GM12878 (cell line): ENCODE data around the gene TUT4. TPM values are rescaled to one million over a fixed set of nuclear protein-coding genes. Genes with fewer than 3 reads are reported as not detected.

Experiments
- ATAC-seq: fragments of 200-7000 bp; cut with Tn5 transposase; 3 replicates; pipeline ENCODE4 v1.9.1; 2020; ENCODE audit warnings: mild to moderate bottlenecking, moderate library complexity
- BruUV-seq: library from RNA; stranded (reverse); fragments of 400-500 nt; replicated peaks from 2 replicates; lab custom pipeline; 2021; lab: Mats Ljungman, UMichigan
- CTCF ChIA-PET: fragments of 300-600 bp; sonication (Branson Sonifier 250); formaldehyde crosslinking; extraction: SDS; loops from one replicate; lab custom pipeline; 2021; ENCODE audit warnings: inconsistent platforms; lab: Yijun Ruan, JAX
- POLR2A ChIA-PET: fragments of 350-600 bp; formaldehyde crosslinking; extraction: SDS; loops from one replicate; lab custom pipeline; 2021; ENCODE audit warnings: inconsistent platforms; lab: Charles Lee
- RAD21 ChIA-PET: fragments of 300-600 bp; sonication (Branson Sonifier 250); formaldehyde crosslinking; loops from one replicate; lab custom pipeline; 2023; ENCODE audit warnings: antibody characterized with exemption; ENCODE audit not compliant: unreplicated experiment; lab: Charles Lee
- SMC1A ChIA-PET: fragments of 300-600 bp; sonication (Branson Sonifier 250); formaldehyde crosslinking; loops from one replicate; lab custom pipeline; 2023; ENCODE audit not compliant: unreplicated experiment, uncharacterized antibody; lab: Charles Lee
- DNase-seq: peaks from one replicate; pipeline ENCODE4 v3.0.0-alpha.2; 2011; ENCODE audit warnings: low read depth, low spot score
- FAIRE-seq: peaks from 3 replicates; lab custom pipeline; 2011; peaks lifted over from hg19 to GRCh38; lab: Jason Lieb, UNC
- H2AFZ ChIP-seq: 2 replicates; pipeline ENCODE4 v1.6.0; 2011; ENCODE audit warnings: low read depth, low read length, control low read depth; ENCODE audit not compliant: control insufficient read depth
- H3K27ac ChIP-seq: 2 replicates; pipeline ENCODE4 v1.5.1; 2011; ENCODE audit warnings: control low read depth; ENCODE audit not compliant: control insufficient read depth, insufficient read depth
- H3K27me3 ChIP-seq, 2 experiments: replicated peaks in 1 of 2; 2 replicates each; pipeline versions ENCODE4 v1.6.0 to v1.6.1; 2011; ENCODE audit warnings: low read length in 1 of 2; ENCODE audit not compliant: control insufficient read depth in 2 of 2, insufficient read depth in 2 of 2
- H3K36me3 ChIP-seq, 2 experiments: 2 replicates each; pipeline ENCODE4 v1.5.1; 2011; ENCODE audit warnings: low read length in 1 of 2; ENCODE audit not compliant: control insufficient read depth in 2 of 2, insufficient read depth in 2 of 2
- H3K4me1 ChIP-seq: 2 replicates; pipeline ENCODE4 v1.6.1; 2011; ENCODE audit warnings: mild to moderate bottlenecking, low read length, moderate library complexity, mixed read lengths; ENCODE audit not compliant: control insufficient read depth, insufficient read depth
- H3K4me2 ChIP-seq: 2 replicates; pipeline ENCODE4 v1.6.0; 2011; ENCODE audit warnings: control low read depth; ENCODE audit not compliant: control insufficient read depth, insufficient read depth
- H3K4me3 ChIP-seq: fragments of 200-600 bp; sonication (generic); 2 replicates; pipeline ENCODE4 v1.5.1; 2016
- H3K79me2 ChIP-seq: 2 replicates; pipeline ENCODE4 v1.6.0; 2011; ENCODE audit warnings: low read length; ENCODE audit not compliant: control insufficient read depth, insufficient read depth
- H3K9ac ChIP-seq: 2 replicates; pipeline ENCODE4 v1.8.0; 2011; ENCODE audit warnings: low read length, control low read depth, mixed read lengths; ENCODE audit not compliant: control insufficient read depth, insufficient read depth
- H3K9me3 ChIP-seq: replicated peaks from 3 replicates; pipeline ENCODE4 v1.5.1; 2011; ENCODE audit warnings: mild to moderate bottlenecking, low read length; ENCODE audit not compliant: control insufficient read depth, insufficient read depth
- H4K20me1 ChIP-seq: 2 replicates; pipeline ENCODE4 v1.6.0; 2011; ENCODE audit not compliant: control insufficient read depth, insufficient read depth
- ATF7 ChIP-seq: fragments of 450-650 bp; IDR thresholded peaks from 2 replicates; pipeline ENCODE4 v1.6.1; 2016; ENCODE audit warnings: low read depth, mild to moderate bottlenecking
- BMI1 ChIP-seq: fragments of 450-650 bp; IDR thresholded peaks from 2 replicates; pipeline ENCODE4 v1.6.1; 2016; ENCODE audit warnings: mild to moderate bottlenecking, moderate library complexity, borderline replicate concordance
- BRCA1 ChIP-seq: IDR thresholded peaks from 2 replicates; pipeline ENCODE4 v1.6.1; 2011; ENCODE audit warnings: low read depth, low read length, improper control_type of control experiment
- LARP7 ChIP-seq: fragments of 450-650 bp; IDR thresholded peaks from 2 replicates; pipeline ENCODE4 v1.6.1; 2017; ENCODE audit warnings: mild to moderate bottlenecking
- MEF2A ChIP-seq: IDR thresholded peaks from 2 replicates; pipeline ENCODE4 v1.6.1; 2011; ENCODE audit warnings: low read depth, mild to moderate bottlenecking, low read length, moderate library complexity; ENCODE audit not compliant: insufficient read depth
- MTA2 ChIP-seq: fragments of 450-650 bp; IDR thresholded peaks from 2 replicates; pipeline ENCODE4 v1.6.1; 2016; ENCODE audit warnings: low read depth, mild to moderate bottlenecking, moderate library complexity
- NBN ChIP-seq: fragments of 450-650 bp; IDR thresholded peaks from 2 replicates; pipeline ENCODE4 v1.6.1; 2016
- NFYB ChIP-seq: IDR thresholded peaks from 2 replicates; pipeline ENCODE4 v1.6.1; 2011; ENCODE audit warnings: low read depth, mild to moderate bottlenecking, low read length, improper control_type of control experiment, moderate library complexity; ENCODE audit not compliant: insufficient read depth
- NRF1 ChIP-seq: conservative IDR thresholded peaks from 2 replicates; pipeline ENCODE4 v1.6.1; 2011; ENCODE audit warnings: mild to moderate bottlenecking, low read depth, low read length, improper control_type of control experiment
- PAX5 ChIP-seq: IDR thresholded peaks from 2 replicates; pipeline ENCODE4 v1.6.1; 2011; ENCODE audit warnings: low read depth, low read length, borderline replicate concordance
- ZNF592 ChIP-seq: fragments of 450-650 bp; IDR thresholded peaks from 2 replicates; pipeline ENCODE4 v1.6.1; 2017; ENCODE audit warnings: mild to moderate bottlenecking, moderate library complexity
- WGBS: methylation state at CpG from one replicate; pipeline ENCODE4 v1.1.6; 2016; ENCODE audit warnings: low lambda C conversion rate; ENCODE audit not compliant: insufficient replicate concordance, insufficient coverage; ENCODE audit errors: missing lambda C conversion rate; 5-methylcytosine and 5-hydroxymethylcytosine counted together
- in situ Hi-C: fragments of 300-500 bp; cut with MboI; formaldehyde crosslinking; loops from 9 replicates; pipeline ENCODE4 v1.14.3; 2018; ENCODE audit warnings: mixed read lengths
- intact Hi-C: fragments of 100-400 bp; cut with micrococcal nuclease; formaldehyde crosslinking; loops from one replicate; pipeline ENCODE4 v1.14.2; 2022; ENCODE audit not compliant: unreplicated experiment
- polyA plus RNA-seq, 11 experiments: library from polyadenylated mRNA; depleted of rRNA in 4 of 11; unstranded in 6 of 11; stranded (reverse) in 5 of 11; fragments of >200 nt; fragmentation: Nextera tagmentation in 4 of 11; fragmentation: Illumina TruSeq in 1 of 11; extraction: Ambion mirVana in 4 of 11; extraction: Trizol in 1 of 11; gene quantifications; 1 replicate in 1 of 11; 2 replicates in 10 of 11; pipeline versions ENCODE4 v1.2.1 to v1.2.3, GENCODE V29; 2011 to 2016; ENCODE audit warnings: inconsistent platforms in 2 of 11, missing spikeins in 2 of 11, low read depth in 1 of 11
- total RNA-seq, 4 experiments: library from RNA; depleted of rRNA in 3 of 4; stranded (reverse); fragments of >200 nt in 3 of 4; fragmentation: Illumina TruSeq in 1 of 4; extraction: Trizol in 1 of 4; gene quantifications; 2 replicates each; pipeline versions ENCODE4 v1.2.1 to v1.2.3, GENCODE V29; 2013 to 2021
- TF ChIP-seq, protein P1 (sequence below): IDR thresholded peaks from 2 replicates; pipeline ENCODE4 v1.6.1; 2011; ENCODE audit warnings: low read depth, mild to moderate bottlenecking, low read length, moderate library complexity, borderline replicate concordance; ENCODE audit errors: extremely low read depth
- TF ChIP-seq, protein P2 (sequence below): IDR thresholded peaks from 2 replicates; pipeline ENCODE4 v1.6.1; 2012; ENCODE audit warnings: improper control_type of control experiment, low read depth, low read length; ENCODE audit not compliant: insufficient replicate concordance
- TF ChIP-seq, protein P3 (sequence below): fragments of 450-650 bp; IDR thresholded peaks from 2 replicates; pipeline ENCODE4 v1.6.1; 2016; ENCODE audit warnings: mild to moderate bottlenecking

The TUT4 gene
- total and polyA plus RNA-seq, 10 of the 15 experiments (the other 5 are each of a cell fraction or from before 2014, with no cell fraction given): 9.4 to 40.7 (median 27.6) TPM

- DNase-seq: no peak
- ChIA-PET RAD21 (no interaction called here), POLR2A (no interaction called here), CTCF (no interaction called here), SMC1A (interaction anchor here (0.5 to 1.0 kb wide), 2 partner anchors 265 to 538 kb away, joined by 3 read pairs; no protein-coding TSS in a partner anchor)
- H3K4me3 ChIP-seq: no peak overlapping the region
- ATAC-seq: no peak
- peaks cover 0 to 24% of the 10 kb centered on the region in 2 experiments for H3K36me3 ChIP-seq
- no peak overlapping the region for H3K9ac ChIP-seq
- H3K27ac ChIP-seq: no peak overlapping the region
- intact Hi-C loops: no loop called here
- no peak for FAIRE-seq
- in situ Hi-C loops: no loop called here
- no peaks in the 10 kb centered on the region for H4K20me1 ChIP-seq
- H2AFZ ChIP-seq: no peak overlapping the region
- BruUV-seq: no TSS peak
- H3K79me2 ChIP-seq: no peaks in the 10 kb centered on the region
- H3K4me1 ChIP-seq: no peaks in the 10 kb centered on the region
- H3K4me2 ChIP-seq: no peak overlapping the region
- H3K9me3 ChIP-seq: no peaks in the 10 kb centered on the region
- 100% methylated on average over 1 of the region's 1 CpG for WGBS
- H3K27me3 ChIP-seq: no peaks in the 10 kb centered on the region
- TF ChIP-seq MTA2 (no peak), PAX5 (no peak), NBN (no peak), ATF7 (no peak), ZNF592 (no peak), BMI1 (no peak), NRF1 (no peak), LARP7 (no peak), NFYB (no peak), MEF2A (no peak), BRCA1 (no peak)
- TF ChIP-seq, protein P1, sequence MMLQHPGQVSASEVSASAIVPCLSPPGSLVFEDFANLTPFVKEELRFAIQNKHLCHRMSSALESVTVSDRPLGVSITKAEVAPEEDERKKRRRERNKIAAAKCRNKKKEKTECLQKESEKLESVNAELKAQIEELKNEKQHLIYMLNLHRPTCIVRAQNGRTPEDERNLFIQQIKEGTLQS: no peak
- TF ChIP-seq, protein P2, sequence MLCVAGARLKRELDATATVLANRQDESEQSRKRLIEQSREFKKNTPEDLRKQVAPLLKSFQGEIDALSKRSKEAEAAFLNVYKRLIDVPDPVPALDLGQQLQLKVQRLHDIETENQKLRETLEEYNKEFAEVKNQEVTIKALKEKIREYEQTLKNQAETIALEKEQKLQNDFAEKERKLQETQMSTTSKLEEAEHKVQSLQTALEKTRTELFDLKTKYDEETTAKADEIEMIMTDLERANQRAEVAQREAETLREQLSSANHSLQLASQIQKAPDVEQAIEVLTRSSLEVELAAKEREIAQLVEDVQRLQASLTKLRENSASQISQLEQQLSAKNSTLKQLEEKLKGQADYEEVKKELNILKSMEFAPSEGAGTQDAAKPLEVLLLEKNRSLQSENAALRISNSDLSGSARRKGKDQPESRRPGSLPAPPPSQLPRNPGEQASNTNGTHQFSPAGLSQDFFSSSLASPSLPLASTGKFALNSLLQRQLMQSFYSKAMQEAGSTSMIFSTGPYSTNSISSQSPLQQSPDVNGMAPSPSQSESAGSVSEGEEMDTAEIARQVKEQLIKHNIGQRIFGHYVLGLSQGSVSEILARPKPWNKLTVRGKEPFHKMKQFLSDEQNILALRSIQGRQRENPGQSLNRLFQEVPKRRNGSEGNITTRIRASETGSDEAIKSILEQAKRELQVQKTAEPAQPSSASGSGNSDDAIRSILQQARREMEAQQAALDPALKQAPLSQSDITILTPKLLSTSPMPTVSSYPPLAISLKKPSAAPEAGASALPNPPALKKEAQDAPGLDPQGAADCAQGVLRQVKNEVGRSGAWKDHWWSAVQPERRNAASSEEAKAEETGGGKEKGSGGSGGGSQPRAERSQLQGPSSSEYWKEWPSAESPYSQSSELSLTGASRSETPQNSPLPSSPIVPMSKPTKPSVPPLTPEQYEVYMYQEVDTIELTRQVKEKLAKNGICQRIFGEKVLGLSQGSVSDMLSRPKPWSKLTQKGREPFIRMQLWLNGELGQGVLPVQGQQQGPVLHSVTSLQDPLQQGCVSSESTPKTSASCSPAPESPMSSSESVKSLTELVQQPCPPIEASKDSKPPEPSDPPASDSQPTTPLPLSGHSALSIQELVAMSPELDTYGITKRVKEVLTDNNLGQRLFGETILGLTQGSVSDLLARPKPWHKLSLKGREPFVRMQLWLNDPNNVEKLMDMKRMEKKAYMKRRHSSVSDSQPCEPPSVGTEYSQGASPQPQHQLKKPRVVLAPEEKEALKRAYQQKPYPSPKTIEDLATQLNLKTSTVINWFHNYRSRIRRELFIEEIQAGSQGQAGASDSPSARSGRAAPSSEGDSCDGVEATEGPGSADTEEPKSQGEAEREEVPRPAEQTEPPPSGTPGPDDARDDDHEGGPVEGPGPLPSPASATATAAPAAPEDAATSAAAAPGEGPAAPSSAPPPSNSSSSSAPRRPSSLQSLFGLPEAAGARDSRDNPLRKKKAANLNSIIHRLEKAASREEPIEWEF: no peak
- TF ChIP-seq, protein P3, sequence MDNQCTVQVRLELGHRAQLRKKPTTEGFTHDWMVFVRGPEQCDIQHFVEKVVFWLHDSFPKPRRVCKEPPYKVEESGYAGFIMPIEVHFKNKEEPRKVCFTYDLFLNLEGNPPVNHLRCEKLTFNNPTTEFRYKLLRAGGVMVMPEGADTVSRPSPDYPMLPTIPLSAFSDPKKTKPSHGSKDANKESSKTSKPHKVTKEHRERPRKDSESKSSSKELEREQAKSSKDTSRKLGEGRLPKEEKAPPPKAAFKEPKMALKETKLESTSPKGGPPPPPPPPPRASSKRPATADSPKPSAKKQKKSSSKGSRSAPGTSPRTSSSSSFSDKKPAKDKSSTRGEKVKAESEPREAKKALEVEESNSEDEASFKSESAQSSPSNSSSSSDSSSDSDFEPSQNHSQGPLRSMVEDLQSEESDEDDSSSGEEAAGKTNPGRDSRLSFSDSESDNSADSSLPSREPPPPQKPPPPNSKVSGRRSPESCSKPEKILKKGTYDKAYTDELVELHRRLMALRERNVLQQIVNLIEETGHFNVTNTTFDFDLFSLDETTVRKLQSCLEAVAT: no peak
Measured at GRCh38 chr1:52420713-52421112, 132.2 kb downstream of the TUT4 start.
